ENCODE data around the gene SPACA7.

- no peak for TF ChIP-seq POLR2AphosphoS5 (IDR thresholded peaks at IDR 0.05; ENCODE audit: low read depth)
- TF ChIP-seq CTCF (IDR thresholded peaks at IDR 0.05; ENCODE audit: insufficient read depth, low read length): no peak
These were observed 15.6 kb downstream of the SPACA7 start for GRCh38 chr13:112391746-112392145.

Measured in HL-60 (cell line).